SK-N-SH (cell line): ENCODE data around the gene CCDC197. TPM values are rescaled to one million over a fixed set of nuclear protein-coding genes. Genes with fewer than 3 reads are reported as not detected.

Experiments
- CTCF ChIA-PET: fragments of 300-600, 350-600 bp; formaldehyde crosslinking; extraction: SDS; loops from one replicate; lab custom pipeline; 2021; lab: Yijun Ruan, JAX
- POLR2A ChIA-PET: fragments of 350-600 bp; sonication (Branson Sonifier 250); formaldehyde crosslinking; extraction: SDS; loops from one replicate; lab custom pipeline; 2020; ENCODE audit warnings: antibody characterized with exemption, inconsistent platforms; lab: Yijun Ruan, JAX
- DNase-seq: peaks from one replicate; pipeline ENCODE4 v3.0.0; 2012
- H2AFZ ChIP-seq: fragments of 200-600 bp; sonication (generic); 2 replicates; pipeline ENCODE4 v1.8.1; 2016; ENCODE audit warnings: antibody characterized with exemption, mild to moderate bottlenecking, low read depth
- H3F3A ChIP-seq: fragments of 200-600 bp; sonication (generic); replicated peaks from 2 replicates; pipeline ENCODE3; 2016; ENCODE audit warnings: antibody characterized with exemption, mild to moderate bottlenecking; ENCODE audit not compliant: insufficient read depth
- H3K27ac ChIP-seq, 2 experiments: fragments of 200-500 bp in 1 of 2; fragments of 200-600 bp in 1 of 2; sonication (Bioruptor generic) in 1 of 2; sonication (generic), shearing (Covaris generic) in 1 of 2; 2 replicates each; pipeline versions ENCODE4 v1.5.1 to v1.6.1; 2014 to 2016; ENCODE audit warnings: low read depth in 2 of 2, inconsistent platforms in 1 of 2, low read length in 1 of 2, mild to moderate bottlenecking in 1 of 2, mixed read lengths in 1 of 2
- H3K27me3 ChIP-seq: fragments of 200-600 bp; sonication (generic), shearing (Covaris generic); 2 replicates; pipeline ENCODE4 v1.6.1; 2016; ENCODE audit warnings: mixed run types; ENCODE audit not compliant: insufficient read depth
- H3K36me3 ChIP-seq, 2 experiments: fragments of 200-500 bp in 1 of 2; fragments of 200-600 bp in 1 of 2; sonication (Bioruptor generic) in 1 of 2; sonication (generic) in 1 of 2; replicated peaks in 1 of 2; 2 replicates each; pipeline versions ENCODE3 to v1.5.1; 2014 to 2016; ENCODE audit warnings: low read length in 1 of 2, mild to moderate bottlenecking in 1 of 2; ENCODE audit not compliant: insufficient read depth in 2 of 2, control insufficient read depth in 1 of 2
- H3K4me1 ChIP-seq, 2 experiments: fragments of 200-500 bp in 1 of 2; fragments of 200-600 bp in 1 of 2; sonication (Bioruptor generic) in 1 of 2; sonication (generic), shearing (Covaris generic) in 1 of 2; 2 replicates each; pipeline versions ENCODE4 v1.5.1 to v1.6.1; 2014 to 2016; ENCODE audit warnings: low read depth in 1 of 2, low read length in 1 of 2, mixed run types in 1 of 2; ENCODE audit not compliant: insufficient read depth in 2 of 2, control insufficient read depth in 1 of 2
- H3K4me2 ChIP-seq: fragments of 200-600 bp; sonication (generic), shearing (Covaris generic); 2 replicates; pipeline ENCODE4 v1.6.1; 2017; ENCODE audit warnings: mixed run types
- H3K4me3 ChIP-seq, 2 experiments: fragments of 200-500 bp in 1 of 2; fragments of 200-600 bp in 1 of 2; sonication (Bioruptor generic) in 1 of 2; sonication (generic), shearing (Covaris generic) in 1 of 2; 2 replicates each; pipeline versions ENCODE4 v1.5.1 to v1.8.1; 2014 to 2016; ENCODE audit warnings: low read depth in 2 of 2, inconsistent platforms in 1 of 2, low read length in 1 of 2, mild to moderate bottlenecking in 1 of 2, mixed read lengths in 1 of 2, moderate library complexity in 1 of 2
- H3K79me2 ChIP-seq: fragments of 200-600 bp; sonication (generic); 2 replicates; pipeline ENCODE4 v1.8.1; 2017; ENCODE audit warnings: mild to moderate bottlenecking; ENCODE audit not compliant: insufficient read depth
- H3K9ac ChIP-seq: fragments of 200-600 bp; sonication (generic); 2 replicates; pipeline ENCODE4 v1.6.1; 2017; ENCODE audit warnings: mixed run types
- H3K9me2 ChIP-seq: fragments of 200-600 bp; sonication (generic); 2 replicates; pipeline ENCODE4 v1.6.1; 2017; ENCODE audit warnings: mixed run types
- H3K9me3 ChIP-seq: fragments of 200-600 bp; sonication (generic); 2 replicates; pipeline ENCODE4 v1.6.1; 2017; ENCODE audit warnings: mixed run types, mild to moderate bottlenecking, moderate library complexity
- H4K20me1 ChIP-seq: fragments of 200-600 bp; sonication (generic); 2 replicates; pipeline ENCODE4 v1.6.1; 2017; ENCODE audit warnings: mild to moderate bottlenecking, mixed run types; ENCODE audit not compliant: insufficient read depth
- FOXJ3 ChIP-seq: sonication (generic); formaldehyde crosslinking; IDR thresholded peaks from 2 replicates; pipeline ENCODE4 v1.5.1; 2020; ENCODE audit warnings: mild to moderate bottlenecking, missing genetic modification reagents
- GABPA ChIP-seq: IDR thresholded peaks from 2 replicates; pipeline ENCODE4 v1.4.0; 2012; ENCODE audit warnings: low read depth, mild to moderate bottlenecking
- GATA2 ChIP-seq: sonication (generic); formaldehyde crosslinking; IDR thresholded peaks from 2 replicates; pipeline ENCODE4 v1.5.0; 2020; ENCODE audit warnings: mild to moderate bottlenecking, missing genetic modification reagents
- JUND ChIP-seq: IDR thresholded peaks from 2 replicates; pipeline ENCODE4 v1.4.0; 2012
- MAX ChIP-seq: IDR thresholded peaks from 2 replicates; pipeline ENCODE4 v1.4.0; 2012; ENCODE audit warnings: low read depth
- NRF1 ChIP-seq: IDR thresholded peaks from 2 replicates; pipeline ENCODE4 v1.6.1; 2012; ENCODE audit warnings: low read depth, mild to moderate bottlenecking, low read length
- RCOR1 ChIP-seq: fragments of 150-350 bp; IDR thresholded peaks from 2 replicates; pipeline ENCODE4 v1.6.1; 2017; ENCODE audit warnings: antibody characterized with exemption, low read length
- REST ChIP-seq: IDR thresholded peaks from 2 replicates; pipeline ENCODE4 v1.6.1; 2012; ENCODE audit warnings: mild to moderate bottlenecking, low read depth, low read length, moderate library complexity
- RFX5 ChIP-seq: IDR thresholded peaks from 2 replicates; pipeline ENCODE4 v1.6.1; 2012; ENCODE audit warnings: mild to moderate bottlenecking, improper control_type of control experiment, low read length
- RXRA ChIP-seq: IDR thresholded peaks from 2 replicates; pipeline ENCODE4 v1.4.0; 2012; ENCODE audit warnings: low read depth, mild to moderate bottlenecking, borderline replicate concordance
- TAF1 ChIP-seq: IDR thresholded peaks from 2 replicates; pipeline ENCODE4 v1.6.1; 2012; ENCODE audit warnings: low read depth, mild to moderate bottlenecking, low read length, moderate library complexity, borderline replicate concordance
- TCF12 ChIP-seq: IDR thresholded peaks from 2 replicates; pipeline ENCODE4 v1.4.0; 2012
- TEAD4 ChIP-seq: IDR thresholded peaks from 2 replicates; pipeline ENCODE4 v1.4.0; 2012; ENCODE audit warnings: mild to moderate bottlenecking, borderline replicate concordance; ENCODE audit not compliant: insufficient read depth
- WGBS: methylation state at CpG from one replicate; pipeline ENCODE4 v1.1.6; 2017; ENCODE audit warnings: low lambda C conversion rate; 5-methylcytosine and 5-hydroxymethylcytosine counted together
- polyA plus RNA-seq, 3 experiments: library from polyadenylated mRNA; depleted of rRNA; stranded (reverse); fragments of >200 nt; gene quantifications; 2 replicates each; pipeline ENCODE4 v1.2.3, GENCODE V29; 2012

CCDC197 gene
- polyA plus RNA-seq, 1 of the 3 experiments (the other 2 are of a cell fraction): not detected

- Histone ChIP-seq H3K4me1 (peaks cover 0 to 5% of the 10 kb centered on the region in 2 experiments; a peak in 2 of 4 replicates), H3K36me3 (no peaks in the 10 kb centered on the region), H3F3A (no peaks in the 10 kb centered on the region), H3K79me2 (no peaks in the 10 kb centered on the region), H3K4me3 (no peak overlapping the region), H3K27me3 (no peaks in the 10 kb centered on the region), H3K9ac (no peak overlapping the region), H2AFZ (no peak overlapping the region), H4K20me1 (no peaks in the 10 kb centered on the region), H3K9me3 (no peaks in the 10 kb centered on the region)
- CTCF ChIA-PET: interaction anchor here (1.4 to 6.5 kb wide), 6 partner anchors 11 to 155 kb away, joined by 3 to 38 read pairs (median 9); no protein-coding TSS in a partner anchor
- DNase-seq: no peak
- POLR2A ChIA-PET: no interaction called here
- TF ChIP-seq JUND (no peak), NRF1 (no peak), FOXJ3 (CRISPR knock-in tag) (no peak), TAF1 (no peak), RFX5 (no peak)
- TF ChIP-seq, all 33 proteins: peak for 0
- 95% methylated on average over 7 of the region's 9 CpGs for WGBS
- Histone ChIP-seq H3K27ac (no peak overlapping the region), H3K9me2 (no peaks in the 10 kb centered on the region), H3K4me2 (no peak overlapping the region)
Observed at GRCh38 chr14:93981316-93982229, 15.5 kb upstream of the CCDC197 start.

- Histone ChIP-seq H3K36me3 (no peaks in the 10 kb centered on the region), H3K4me2 (no peak overlapping the region), H4K20me1 (no peaks in the 10 kb centered on the region), H3K9me3 (no peaks in the 10 kb centered on the region), H2AFZ (no peak overlapping the region), H3K79me2 (no peaks in the 10 kb centered on the region), H3K4me1 (peaks cover 5 to 7% of the 10 kb centered on the region in 2 experiments; a peak in 2 of 4 replicates), H3F3A (no peaks in the 10 kb centered on the region), H3K4me3 (no peak overlapping the region), H3K9ac (no peak overlapping the region), H3K9me2 (no peaks in the 10 kb centered on the region), H3K27me3 (no peaks in the 10 kb centered on the region), H3K27ac (no peak overlapping the region)
- WGBS: 86% methylated on average over 8 of the region's 10 CpGs
- ChIA-PET POLR2A (no interaction called here), CTCF (interaction anchor here (1.0 to 6.5 kb wide), 8 partner anchors 10 to 154 kb away, joined by 3 to 38 read pairs (median 4); no protein-coding TSS in a partner anchor)
- DNase-seq: no peak
- no peak for TF ChIP-seq GATA2 (CRISPR knock-in tag)
- no peak for TF ChIP-seq GABPA
- TF ChIP-seq TCF12: no peak
- no peak for TF ChIP-seq MAX
- no peak for TF ChIP-seq REST
- TF ChIP-seq TEAD4: no peak
- TF ChIP-seq JUND: no peak
- no peak for TF ChIP-seq RXRA
- no peak for TF ChIP-seq RCOR1
Observed at GRCh38 chr14:93982230-93983007, 14.7 kb upstream of the CCDC197 start.
